ENCODE results near the gene RBM14. TPM values are rescaled to one million over a fixed set of nuclear protein-coding genes. Genes with fewer than 3 reads are reported as not detected.

Gene RBM14
- total RNA-seq, 1 experiment from 2014 or later, result 92.0 TPM

DNA sequence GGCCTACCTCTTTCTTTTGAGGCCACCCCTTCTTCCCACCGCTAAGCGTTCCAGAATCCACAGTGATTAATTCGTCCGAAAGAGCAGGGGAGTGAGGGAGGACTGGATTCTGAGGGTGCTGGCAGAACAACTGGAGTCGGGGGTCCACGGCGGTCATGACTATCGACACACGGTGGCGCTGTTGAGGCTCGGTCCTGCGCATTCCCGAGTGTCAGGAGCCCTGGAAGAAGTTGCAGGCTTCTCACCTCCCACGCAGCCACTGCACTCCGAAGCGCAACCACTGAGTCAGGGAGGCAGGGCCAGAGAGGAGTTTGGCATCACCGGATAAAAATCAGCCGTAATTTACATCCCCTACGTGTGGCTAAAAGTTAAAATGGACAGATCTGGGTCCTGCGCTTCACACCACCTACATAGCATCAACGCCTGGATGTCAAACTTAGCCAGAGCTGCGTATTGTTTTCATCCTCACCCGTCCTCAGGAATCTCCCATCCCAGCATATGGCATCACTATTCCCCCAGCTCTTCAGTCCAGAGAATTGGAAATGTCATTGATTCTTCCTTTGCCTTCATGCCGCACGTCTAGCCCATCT lies 37.3 kb upstream of the RBM14 start:
- Mint-ChIP-seq H3K9me3 (peaks cover 35% of the 10 kb centered on the region), H3K36me3 (peaks cover 28% of the 10 kb centered on the region), H3K4me3 (no peak overlapping the region), H3K27me3 (ENCODE audit: low read depth) (peaks cover 40% of the 10 kb centered on the region), H3K4me1 (peaks cover 3% of the 10 kb centered on the region; the same call in 1 of the 2 replicates), H3K27ac (no peak overlapping the region)
- POLR2A ChIA-PET, result interaction anchor here (1.0 kb wide), 1 partner anchor 13 kb away, joined by 3 read pairs; the partner anchor contains the start of gene CCDC87
- ATAC-seq, result peak; percentile 95
- TF ChIP-seq MAX (CRISPR knock-in tag; IDR thresholded peaks at IDR 0.05) (0 out of 2 replicates have a peak, but pooled peaks have one; percentile 42), OVOL2 (CRISPR knock-in tag; IDR thresholded peaks at IDR 0.05; ENCODE audit: borderline replicate concordance) (no peak), GABPB1 (CRISPR knock-in tag; IDR thresholded peaks at IDR 0.05) (no peak)
- TF ChIP-seq, protein P1, sequence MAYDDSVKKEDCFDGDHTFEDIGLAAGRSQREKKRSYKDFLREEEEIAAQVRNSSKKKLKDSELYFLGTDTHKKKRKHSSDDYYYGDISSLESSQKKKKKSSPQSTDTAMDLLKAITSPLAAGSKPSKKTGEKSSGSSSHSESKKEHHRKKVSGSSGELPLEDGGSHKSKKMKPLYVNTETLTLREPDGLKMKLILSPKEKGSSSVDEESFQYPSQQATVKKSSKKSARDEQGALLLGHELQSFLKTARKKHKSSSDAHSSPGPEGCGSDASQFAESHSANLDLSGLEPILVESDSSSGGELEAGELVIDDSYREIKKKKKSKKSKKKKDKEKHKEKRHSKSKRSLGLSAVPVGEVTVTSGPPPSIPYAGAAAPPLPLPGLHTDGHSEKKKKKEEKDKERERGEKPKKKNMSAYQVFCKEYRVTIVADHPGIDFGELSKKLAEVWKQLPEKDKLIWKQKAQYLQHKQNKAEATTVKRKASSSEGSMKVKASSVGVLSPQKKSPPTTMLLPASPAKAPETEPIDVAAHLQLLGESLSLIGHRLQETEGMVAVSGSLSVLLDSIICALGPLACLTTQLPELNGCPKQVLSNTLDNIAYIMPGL (CRISPR knock-in tag; IDR thresholded peaks at IDR 0.05), result no peak
- TF ChIP-seq, protein P2, sequence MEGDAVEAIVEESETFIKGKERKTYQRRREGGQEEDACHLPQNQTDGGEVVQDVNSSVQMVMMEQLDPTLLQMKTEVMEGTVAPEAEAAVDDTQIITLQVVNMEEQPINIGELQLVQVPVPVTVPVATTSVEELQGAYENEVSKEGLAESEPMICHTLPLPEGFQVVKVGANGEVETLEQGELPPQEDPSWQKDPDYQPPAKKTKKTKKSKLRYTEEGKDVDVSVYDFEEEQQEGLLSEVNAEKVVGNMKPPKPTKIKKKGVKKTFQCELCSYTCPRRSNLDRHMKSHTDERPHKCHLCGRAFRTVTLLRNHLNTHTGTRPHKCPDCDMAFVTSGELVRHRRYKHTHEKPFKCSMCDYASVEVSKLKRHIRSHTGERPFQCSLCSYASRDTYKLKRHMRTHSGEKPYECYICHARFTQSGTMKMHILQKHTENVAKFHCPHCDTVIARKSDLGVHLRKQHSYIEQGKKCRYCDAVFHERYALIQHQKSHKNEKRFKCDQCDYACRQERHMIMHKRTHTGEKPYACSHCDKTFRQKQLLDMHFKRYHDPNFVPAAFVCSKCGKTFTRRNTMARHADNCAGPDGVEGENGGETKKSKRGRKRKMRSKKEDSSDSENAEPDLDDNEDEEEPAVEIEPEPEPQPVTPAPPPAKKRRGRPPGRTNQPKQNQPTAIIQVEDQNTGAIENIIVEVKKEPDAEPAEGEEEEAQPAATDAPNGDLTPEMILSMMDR (IDR thresholded peaks at IDR 0.05), result peak; percentile 82
- peak; percentile 88 for DNase-seq (ENCODE audit: low spot score)
- CTCF ChIA-PET, result interaction anchor here (0.6 to 4.4 kb wide), 10 partner anchors 10 to 99 kb away, joined by 3 to 18 read pairs (median 5); partner anchors contain the start of genes ACTN3, CCDC87, CCS and CTSF

DNA sequence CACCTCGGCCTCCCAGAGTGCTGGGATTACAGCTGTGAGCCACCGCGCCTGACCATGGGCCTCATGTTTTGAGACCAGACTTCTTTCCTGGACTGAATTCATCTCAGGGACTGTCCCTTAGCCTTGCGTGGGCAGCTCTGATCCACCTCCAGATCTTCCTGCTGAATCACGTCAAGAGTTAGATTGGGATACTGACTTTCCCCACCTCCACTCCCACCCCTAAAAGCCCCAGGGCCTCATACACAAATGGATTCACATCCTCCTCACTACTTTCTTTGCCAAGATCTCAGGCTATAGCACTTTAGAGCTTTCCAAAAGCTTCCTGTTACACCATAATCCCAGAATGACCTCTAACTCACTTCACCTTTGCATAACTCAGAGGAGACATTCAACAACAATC lies 35.6 kb upstream of the RBM14 start:
- H3K4me1 Mint-ChIP-seq, result peaks cover 3% of the 10 kb centered on the region; the same call in 1 of the 2 replicates
- ChIA-PET POLR2A (interaction anchor here (0.8 kb wide), 1 partner anchor 27 kb away, joined by 3 read pairs; no protein-coding TSS in a partner anchor), CTCF (interaction anchor here (1.0 to 4.4 kb wide), 3 partner anchors 12 to 98 kb away, joined by 3 to 18 read pairs (median 6); partner anchors contain the start of genes CCDC87 and CCS)
- H3K27me3 Mint-ChIP-seq (ENCODE audit: low read depth), result peaks cover 30% of the 10 kb centered on the region
- H3K4me3 Mint-ChIP-seq, result no peak overlapping the region
- DNase-seq (ENCODE audit: low spot score) (no peak), ATAC-seq (no peak)
- H3K36me3 Mint-ChIP-seq, result peaks cover 11% of the 10 kb centered on the region
- H3K27ac Mint-ChIP-seq, result no peak overlapping the region
- H3K9me3 Mint-ChIP-seq, result peaks cover 28% of the 10 kb centered on the region
- no peak for TF ChIP-seq JAZF1 (CRISPR knock-in tag; IDR thresholded peaks at IDR 0.05)
- TF ChIP-seq, protein P3, sequence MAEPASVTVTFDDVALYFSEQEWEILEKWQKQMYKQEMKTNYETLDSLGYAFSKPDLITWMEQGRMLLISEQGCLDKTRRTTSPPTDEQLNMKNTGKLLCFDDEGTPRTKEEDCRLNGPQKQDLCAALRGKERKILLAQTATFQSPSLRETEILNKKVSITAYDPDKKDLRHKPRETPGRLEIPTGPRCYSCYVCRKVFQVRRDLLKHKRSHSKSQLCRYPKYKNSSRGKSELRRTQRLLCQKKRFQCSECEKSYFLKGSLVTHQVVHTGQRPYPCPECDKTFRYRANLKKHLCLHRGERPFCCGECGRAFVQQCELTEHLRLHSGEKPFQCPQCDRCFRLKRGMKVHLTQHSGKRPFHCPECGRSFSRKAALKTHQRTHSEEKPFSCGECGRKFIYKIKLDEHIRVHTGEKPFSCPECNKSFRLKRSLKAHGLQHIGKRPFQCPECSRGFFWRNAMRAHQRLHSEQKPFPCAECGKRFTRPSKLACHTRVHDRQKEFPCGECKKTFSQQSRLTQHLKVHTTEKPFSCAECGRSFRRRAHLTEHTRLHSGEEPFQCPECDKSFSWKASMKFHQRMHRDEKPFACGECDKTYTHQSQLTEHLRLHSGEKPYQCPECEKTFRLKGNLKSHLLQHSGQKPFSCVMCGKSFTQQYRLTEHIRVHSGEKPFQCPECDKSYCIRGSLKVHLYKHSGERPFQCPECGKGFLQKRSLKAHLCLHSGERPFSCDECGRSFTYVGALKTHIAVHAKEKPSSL (CRISPR knock-in tag; conservative IDR thresholded peaks at IDR 0.05), result no peak
- TF ChIP-seq ZMAT4 (CRISPR knock-in tag; IDR thresholded peaks at IDR 0.05), result no peak
- no peak for TF ChIP-seq AFF4 (CRISPR knock-in tag; IDR thresholded peaks at IDR 0.05; ENCODE audit: borderline replicate concordance)
- TF ChIP-seq, protein P4, sequence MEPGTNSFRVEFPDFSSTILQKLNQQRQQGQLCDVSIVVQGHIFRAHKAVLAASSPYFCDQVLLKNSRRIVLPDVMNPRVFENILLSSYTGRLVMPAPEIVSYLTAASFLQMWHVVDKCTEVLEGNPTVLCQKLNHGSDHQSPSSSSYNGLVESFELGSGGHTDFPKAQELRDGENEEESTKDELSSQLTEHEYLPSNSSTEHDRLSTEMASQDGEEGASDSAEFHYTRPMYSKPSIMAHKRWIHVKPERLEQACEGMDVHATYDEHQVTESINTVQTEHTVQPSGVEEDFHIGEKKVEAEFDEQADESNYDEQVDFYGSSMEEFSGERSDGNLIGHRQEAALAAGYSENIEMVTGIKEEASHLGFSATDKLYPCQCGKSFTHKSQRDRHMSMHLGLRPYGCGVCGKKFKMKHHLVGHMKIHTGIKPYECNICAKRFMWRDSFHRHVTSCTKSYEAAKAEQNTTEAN (CRISPR knock-in tag; IDR thresholded peaks at IDR 0.05), result no peak
- TF ChIP-seq ARID4B (CRISPR knock-in tag; IDR thresholded peaks at IDR 0.05; ENCODE audit: borderline replicate concordance), result no peak
- no peak for TF ChIP-seq HMGA2 (CRISPR knock-in tag; IDR thresholded peaks at IDR 0.05)
- TF ChIP-seq ATF2 (CRISPR knock-in tag; IDR thresholded peaks at IDR 0.05; ENCODE audit: borderline replicate concordance, low read depth), result no peak
- TF ChIP-seq MYBL2 (CRISPR knock-in tag; IDR thresholded peaks at IDR 0.05), result no peak

Data from WTC11 (cell line).